IMR-90 (cell line): ENCODE measurements around the gene C16orf82. TPM values are rescaled to one million over a fixed set of nuclear protein-coding genes. Genes with fewer than 3 reads are reported as not detected.

ENCODE experiments used
- ATAC-seq: fragments of 200-7000 bp; cut with Tn5 transposase; 2 replicates; pipeline ENCODE4 v1.9.1; 2020; ENCODE audit warnings: low read depth, mild to moderate bottlenecking, moderate library complexity
- BruUV-seq: library from RNA; stranded (reverse); fragments of 400-500 nt; replicated peaks from 2 replicates; lab custom pipeline; 2021; lab: Mats Ljungman, UMichigan
- CTCF ChIA-PET: fragments of 300-600 bp; formaldehyde crosslinking; extraction: SDS; loops from one replicate; lab custom pipeline; 2021; ENCODE audit warnings: antibody characterized with exemption; lab: Yijun Ruan, JAX
- POLR2A ChIA-PET: fragments of 300-600 bp; sonication (Branson Sonifier 250); formaldehyde crosslinking; loops from one replicate; lab custom pipeline; 2022; ENCODE audit warnings: antibody characterized with exemption; ENCODE audit not compliant: unreplicated experiment; lab: Charles Lee
- DNase-seq: peaks from one replicate; pipeline ENCODE4 v3.0.0; 2013
- H2AFZ ChIP-seq: replicated peaks from 2 replicates; pipeline ENCODE3; 2013; ENCODE audit warnings: low read length, mild to moderate bottlenecking; ENCODE audit not compliant: poor library complexity
- H2AK5ac ChIP-seq: 2 replicates; pipeline ENCODE4 v1.6.1; 2013; ENCODE audit warnings: low read depth, low read length, inconsistent platforms
- H2AK9ac ChIP-seq: replicated peaks from 2 replicates; pipeline ENCODE3; 2013; ENCODE audit warnings: mild to moderate bottlenecking, low read depth, low read length, moderate library complexity; ENCODE audit not compliant: poor library complexity
- H2BK120ac ChIP-seq: 2 replicates; pipeline ENCODE4 v1.6.1; 2013; ENCODE audit warnings: low read depth, low read length, inconsistent platforms
- H2BK15ac ChIP-seq: 3 replicates; pipeline ENCODE4 v1.6.1; 2013; ENCODE audit warnings: low read depth, low read length, inconsistent platforms
- H2BK20ac ChIP-seq: 2 replicates; pipeline ENCODE4 v1.6.1; 2013; ENCODE audit warnings: low read depth, mild to moderate bottlenecking, inconsistent platforms, low read length, moderate library complexity
- H2BK5ac ChIP-seq: 2 replicates; pipeline ENCODE4 v1.6.1; 2013; ENCODE audit warnings: mild to moderate bottlenecking, low read depth, low read length, inconsistent platforms; ENCODE audit not compliant: poor library complexity, severe bottlenecking
- H3K14ac ChIP-seq: replicated peaks from 2 replicates; pipeline ENCODE4 v1.6.1; 2013; ENCODE audit warnings: low read depth, low read length, inconsistent platforms
- H3K18ac ChIP-seq: 2 replicates; pipeline ENCODE4 v1.6.1; 2013; ENCODE audit warnings: low read depth, low read length, control low read depth
- H3K23ac ChIP-seq: 2 replicates; pipeline ENCODE4 v1.6.1; 2013; ENCODE audit warnings: low read depth, low read length, inconsistent platforms
- H3K27ac ChIP-seq: 2 replicates; pipeline ENCODE4 v1.5.1; 2013; ENCODE audit warnings: mild to moderate bottlenecking, control low read depth, low read length; ENCODE audit not compliant: insufficient read depth
- H3K27me3 ChIP-seq: 2 replicates; pipeline ENCODE4 v1.6.1; 2013; ENCODE audit warnings: low read length; ENCODE audit not compliant: control insufficient read depth, insufficient read depth
- H3K36me3 ChIP-seq: 2 replicates; pipeline ENCODE4 v1.6.1; 2013; ENCODE audit warnings: low read length, mixed read lengths; ENCODE audit not compliant: control insufficient read depth, insufficient read depth
- H3K4ac ChIP-seq: 2 replicates; pipeline ENCODE4 v1.6.1; 2013; ENCODE audit warnings: low read depth, low read length, inconsistent platforms
- H3K4me1 ChIP-seq: 2 replicates; pipeline ENCODE4 v1.6.1; 2013; ENCODE audit warnings: low read length, mixed read lengths; ENCODE audit not compliant: control insufficient read depth, insufficient read depth
- H3K4me2 ChIP-seq: 2 replicates; pipeline ENCODE4 v1.6.1; 2013; ENCODE audit warnings: low read depth, mild to moderate bottlenecking, control low read depth, low read length, moderate library complexity
- H3K4me3 ChIP-seq: 2 replicates; pipeline ENCODE4 v1.5.1; 2013; ENCODE audit warnings: low read depth, mild to moderate bottlenecking, control low read depth, low read length, moderate library complexity; ENCODE audit not compliant: insufficient read depth
- H3K56ac ChIP-seq: 2 replicates; pipeline ENCODE4 v1.6.1; 2013; ENCODE audit warnings: low read length, inconsistent platforms; ENCODE audit not compliant: insufficient read depth; ENCODE audit errors: extremely low read depth
- H3K79me1 ChIP-seq, 2 experiments: 2 replicates each; pipeline ENCODE4 v1.6.1; 2013; ENCODE audit warnings: low read length in 2 of 2, inconsistent platforms in 1 of 2, low read depth in 1 of 2
- H3K9ac ChIP-seq: 2 replicates; pipeline ENCODE4 v1.6.1; 2013; ENCODE audit warnings: low read depth, low read length, control low read depth
- H3K9me1 ChIP-seq: 2 replicates; pipeline ENCODE4 v1.6.1; 2013; ENCODE audit warnings: low read length, inconsistent platforms; ENCODE audit not compliant: insufficient read depth
- H3K9me3 ChIP-seq: 2 replicates; pipeline ENCODE4 v1.6.1; 2013; ENCODE audit warnings: low read length; ENCODE audit not compliant: control insufficient read depth, insufficient read depth
- H4K20me1 ChIP-seq: 2 replicates; pipeline ENCODE4 v1.6.1; 2013; ENCODE audit warnings: low read length, inconsistent platforms; ENCODE audit not compliant: insufficient read depth
- H4K5ac ChIP-seq: 2 replicates; pipeline ENCODE4 v1.6.1; 2013; ENCODE audit warnings: mild to moderate bottlenecking, low read depth, low read length, control low read depth
- H4K8ac ChIP-seq, 2 experiments: 2 replicates each; pipeline ENCODE4 v1.6.1; 2013; ENCODE audit warnings: low read depth in 2 of 2, low read length in 2 of 2, control low read depth in 1 of 2, inconsistent platforms in 1 of 2
- H4K91ac ChIP-seq: 2 replicates; pipeline ENCODE4 v1.6.1; 2013; ENCODE audit warnings: low read depth, low read length, inconsistent platforms; ENCODE audit not compliant: insufficient read depth
- CEBPB ChIP-seq: IDR thresholded peaks from 2 replicates; pipeline ENCODE4 v1.6.1; 2012; ENCODE audit warnings: low read depth, low read length, improper control_type of control experiment
- MAZ ChIP-seq: IDR thresholded peaks from 2 replicates; pipeline ENCODE4 v1.6.1; 2012; ENCODE audit warnings: low read depth, mild to moderate bottlenecking, low read length, improper control_type of control experiment, moderate library complexity, borderline replicate concordance
- MXI1 ChIP-seq: IDR thresholded peaks from 2 replicates; pipeline ENCODE4 v1.6.1; 2012; ENCODE audit warnings: low read depth, mild to moderate bottlenecking, low read length, moderate library complexity, borderline replicate concordance
- SMC3 ChIP-seq: fragments of 150-350 bp; IDR thresholded peaks from 2 replicates; pipeline ENCODE4 v1.6.1; 2016; ENCODE audit warnings: low read depth, mild to moderate bottlenecking, antibody characterized with exemption, low read length, moderate library complexity
- USF2 ChIP-seq: fragments of 150-350 bp; IDR thresholded peaks from 2 replicates; pipeline ENCODE4 v1.6.1; 2017; ENCODE audit warnings: mild to moderate bottlenecking, antibody characterized with exemption, low read length, low read depth
- WGBS, 2 experiments: methylation state at CpG; one replicate each; pipeline versions ENCODE4 v1.1.5 to v1.1.7; 2013; ENCODE audit warnings: missing lambda C conversion rate in 2 of 2; ENCODE audit not compliant: insufficient read length in 1 of 2; ENCODE audit errors: extremely low coverage in 2 of 2; 5-methylcytosine and 5-hydroxymethylcytosine counted together
- dilution Hi-C: fragments of 300-500 bp; cut with HindIII; formaldehyde crosslinking; loops from one replicate; pipeline ENCODE4 v1.14.3; 2018; ENCODE audit warnings: low sequenced_read_pairs; ENCODE audit not compliant: unreplicated experiment
- in situ Hi-C: fragments of 300-500 bp; cut with MboI; formaldehyde crosslinking; loops from 3 replicates; pipeline ENCODE4 v1.14.3; 2019; ENCODE audit warnings: low sequenced_read_pairs, inconsistent platforms, mixed read lengths
- intact Hi-C: fragments of 100-400 bp; cut with micrococcal nuclease; formaldehyde crosslinking; loops from 2 replicates; pipeline ENCODE4 v1.10.0; 2022
- polyA plus RNA-seq, 3 experiments: library from polyadenylated mRNA; depleted of rRNA; stranded (reverse); fragments of >200 nt; gene quantifications; 2 replicates each; pipeline ENCODE4 v1.2.3, GENCODE V29; 2012; ENCODE audit warnings: low replicate concordance in 1 of 3
- total RNA-seq: library from RNA; depleted of rRNA; stranded (reverse); fragments of >200 nt; gene quantifications from 2 replicates; pipeline ENCODE4 v1.2.3, GENCODE V29; 2012

C16orf82 gene
- total and polyA plus RNA-seq, 2 of the 4 experiments (the other 2 are of a cell fraction), result not detected

GRCh38 chr16:27027971-27028370 is 38.8 kb upstream of the C16orf82 start:
- H3K4me3 ChIP-seq, result no peak overlapping the region
- no peak for DNase-seq
- no peak overlapping the region for H3K9ac ChIP-seq
- no peak overlapping the region for H3K4me2 ChIP-seq
- H4K20me1 ChIP-seq, result no peaks in the 10 kb centered on the region
- H3K18ac ChIP-seq, result no peak overlapping the region
- H3K9me1 ChIP-seq, result no peaks in the 10 kb centered on the region
- in situ Hi-C loops, result no loop called here
- H3K9me3 ChIP-seq, result no peaks in the 10 kb centered on the region
- peaks cover 3% of the 10 kb centered on the region; the same call in 1 of the 2 replicates for H3K27me3 ChIP-seq
- no peak overlapping the region for H4K5ac ChIP-seq
- no peak overlapping the region for H2BK5ac ChIP-seq
- no peak overlapping the region for H2BK20ac ChIP-seq
- ChIA-PET CTCF (no interaction called here), POLR2A (no interaction called here)
- no peak overlapping the region for H3K4ac ChIP-seq
- TF ChIP-seq CEBPB, result no peak
- TF ChIP-seq SMC3, result no peak
- TF ChIP-seq MXI1, result no peak
- no peak for TF ChIP-seq MAZ
- TF ChIP-seq USF2, result no peak
- no peak overlapping the region for H3K14ac ChIP-seq
- H3K56ac ChIP-seq, result no peak overlapping the region
- H2AFZ ChIP-seq, result peak overlapping the region; percentile 48
- H3K27ac ChIP-seq, result no peak overlapping the region
- H2BK120ac ChIP-seq, result no peak overlapping the region
- H3K36me3 ChIP-seq, result no peaks in the 10 kb centered on the region
- WGBS, 2 experiments, result 53% methylated on average over 2 of the region's 7 CpGs; no CpG with 5 or more reads in 1 of the 2 experiments
- intact Hi-C loops, result no loop called here
- no peaks in the 10 kb centered on the region for H3K4me1 ChIP-seq
- no peak overlapping the region for H2AK9ac ChIP-seq
- H4K8ac ChIP-seq, result no peak overlapping the region
- no peaks in the 10 kb centered on the region for H3K79me1 ChIP-seq
- dilution Hi-C loops, result no loop called here
- H2BK15ac ChIP-seq, result no peak overlapping the region
- no peak overlapping the region for H3K23ac ChIP-seq
- H4K91ac ChIP-seq, result no peak overlapping the region
- no peak for ATAC-seq
- no peak overlapping the region for H2AK5ac ChIP-seq
- BruUV-seq, result no TSS peak
